B cell (primary cell): ENCODE data around the gene RPS15. TPM values are rescaled to one million over a fixed set of nuclear protein-coding genes. Genes with fewer than 3 reads are reported as not detected.

Experiments used
- ATAC-seq: fragments of 200-7000 bp; cut with Tn5 transposase; one replicate; pipeline ENCODE4 v1.10.0; 2021; ENCODE audit warnings: low read depth, mild to moderate bottlenecking, moderate number of reproducible peaks, moderate library complexity
- CTCF ChIA-PET: fragments of 350-600 bp; sonication (Branson Sonifier 250); formaldehyde crosslinking; loops from one replicate; lab custom pipeline; 2021; ENCODE audit warnings: antibody characterized with exemption, inconsistent platforms; lab: Charles Lee
- POLR2A ChIA-PET: fragments of 350-600 bp; sonication (Branson Sonifier 250); formaldehyde crosslinking; loops from one replicate; lab custom pipeline; 2021; ENCODE audit warnings: antibody characterized with exemption; lab: Charles Lee
- DNase-seq: peaks from one replicate; pipeline ENCODE4 v3.0.0; 2013
- H2AFZ ChIP-seq: 2 replicates; pipeline ENCODE4 v1.6.1; 2012; ENCODE audit warnings: mild to moderate bottlenecking, low read depth, low read length; ENCODE audit not compliant: insufficient read depth, poor library complexity, severe bottlenecking
- H3K27ac ChIP-seq, 2 donors: 1 replicate in 1 of 2; 2 replicates in 1 of 2; pipeline ENCODE4 v1.5.1; 2012 to 2013; ENCODE audit warnings: low read length in 2 of 2, mild to moderate bottlenecking in 2 of 2, moderate library complexity in 1 of 2
- H3K27me3 ChIP-seq, 4 experiments: fragments of 200-600 bp in 1 of 4; sonication (generic) in 1 of 4; replicated peaks in 1 of 4; 1 replicate in 2 of 4; 2 replicates in 2 of 4; pipeline versions ENCODE4 v1.6.1 to v1.7.0; 2013 to 2016; ENCODE audit warnings: low read length in 3 of 4, mild to moderate bottlenecking in 2 of 4, mixed read lengths in 1 of 4, moderate library complexity in 1 of 4; ENCODE audit not compliant: insufficient read depth in 4 of 4, control insufficient read depth in 3 of 4; ENCODE audit errors: control extremely low read depth in 1 of 4
- H3K36me3 ChIP-seq, 2 experiments: replicated peaks in 1 of 2; 1 replicate in 1 of 2; 2 replicates in 1 of 2; pipeline versions ENCODE4 v1.6.1 to v1.7.1; 2013; ENCODE audit warnings: low read length in 1 of 2; ENCODE audit not compliant: insufficient read depth in 2 of 2, control insufficient read depth in 1 of 2; ENCODE audit errors: control extremely low read depth in 1 of 2, extremely low read depth in 1 of 2
- H3K4me1 ChIP-seq, 2 donors: fragments of 200-600 bp in 1 of 2; sonication (generic) in 1 of 2; 1 replicate in 1 of 2; 2 replicates in 1 of 2; pipeline versions ENCODE4 v1.5.1 to v1.6.1; 2013 to 2017; ENCODE audit warnings: low read length in 2 of 2; ENCODE audit not compliant: control insufficient read depth in 2 of 2, insufficient read depth in 2 of 2
- H3K4me2 ChIP-seq: replicated peaks from 2 replicates; pipeline ENCODE3; 2012; ENCODE audit warnings: mild to moderate bottlenecking, low read depth, low read length; ENCODE audit not compliant: poor library complexity, severe bottlenecking
- H3K4me3 ChIP-seq, 5 experiments: fragments of 200-600 bp in 1 of 5; sonication (generic) in 1 of 5; 1 replicate in 3 of 5; 2 replicates in 2 of 5; pipeline versions ENCODE4 v1.5.1 to v1.7.0; 2011 to 2016; ENCODE audit warnings: low read length in 4 of 5, mild to moderate bottlenecking in 4 of 5, low read depth in 2 of 5, control low read depth in 1 of 5, moderate library complexity in 1 of 5; ENCODE audit not compliant: insufficient read depth in 1 of 5; ENCODE audit errors: control extremely low read depth in 1 of 5, extremely low read depth in 1 of 5
- H3K79me2 ChIP-seq: fragments of 200-600 bp; sonication (generic); one replicate; pipeline ENCODE4 v1.6.0; 2016; ENCODE audit warnings: low read length; ENCODE audit not compliant: control insufficient read depth, insufficient read depth
- H3K9ac ChIP-seq: fragments of 200-600 bp; sonication (generic); 2 replicates; pipeline ENCODE4 v1.6.1; 2017; ENCODE audit warnings: mild to moderate bottlenecking, low read length, moderate library complexity
- H3K9me3 ChIP-seq, 3 donors: one replicate each; pipeline versions ENCODE4 v1.6.1 to v1.7.1; 2013; ENCODE audit warnings: low read length in 2 of 3; ENCODE audit not compliant: control insufficient read depth in 2 of 3, insufficient read depth in 1 of 3; ENCODE audit errors: control extremely low read depth in 1 of 3
- H4K20me1 ChIP-seq: 2 replicates; pipeline ENCODE4 v1.6.0; 2012; ENCODE audit warnings: mild to moderate bottlenecking, low read length; ENCODE audit not compliant: insufficient read depth, control insufficient read depth, poor library complexity, severe bottlenecking
- H3K27ac Mint-ChIP-seq: one replicate; pipeline ENCODE4 v1.8.0; 2021; ENCODE audit warnings: mixed read lengths
- H3K27me3 Mint-ChIP-seq: one replicate; pipeline ENCODE4 v1.8.0; 2021; ENCODE audit warnings: mixed read lengths
- H3K4me1 Mint-ChIP-seq: one replicate; pipeline ENCODE4 v1.8.0; 2021; ENCODE audit warnings: mixed read lengths
- H3K4me3 Mint-ChIP-seq: one replicate; pipeline ENCODE4 v1.8.0; 2021; ENCODE audit warnings: mixed read lengths
- H3K9me3 Mint-ChIP-seq: one replicate; pipeline ENCODE4 v1.8.0; 2022; ENCODE audit warnings: mixed read lengths; ENCODE audit not compliant: insufficient read depth
- EZH2 ChIP-seq: IDR thresholded peaks from 2 replicates; pipeline ENCODE4 v1.6.1; 2012; ENCODE audit warnings: borderline replicate concordance, low read depth, mild to moderate bottlenecking, moderate library complexity, low read length; ENCODE audit not compliant: insufficient read depth, poor library complexity, severe bottlenecking
- WGBS: methylation state at CpG from one replicate; pipeline ENCODE4 v1.1.5; 2013; ENCODE audit warnings: missing lambda C conversion rate; ENCODE audit not compliant: insufficient coverage; 5-methylcytosine and 5-hydroxymethylcytosine counted together
- intact Hi-C: fragments of 100-400 bp; cut with micrococcal nuclease; formaldehyde crosslinking; loops from one replicate; pipeline ENCODE4 v1.10.0; 2022
- polyA plus RNA-seq: library from polyadenylated mRNA; depleted of rRNA; stranded (reverse); fragments of >200 nt; gene quantifications from 2 replicates; pipeline ENCODE4 v1.2.3, GENCODE V29; 2012
- total RNA-seq, 2 donors: library from RNA; stranded (reverse); fragments of 120-200 nt in 1 of 2; gene quantifications; 1 replicate in 1 of 2; 2 replicates in 1 of 2; pipeline versions ENCODE4 v1.2.3 to v1.2.4, GENCODE V29; 2013 to 2022
- TF ChIP-seq, protein P1 (sequence below): fragments of 200-600 bp; IDR thresholded peaks from one replicate; pipeline ENCODE4 v1.8.0; 2022; ENCODE audit warnings: antibody characterized with exemption, mild to moderate bottlenecking

The RPS15 gene
- total and polyA plus RNA-seq, 2 donors (not counting 1 experiment from before 2014, with no cell fraction given): 1,520 to 6,007 TPM

DNA sequence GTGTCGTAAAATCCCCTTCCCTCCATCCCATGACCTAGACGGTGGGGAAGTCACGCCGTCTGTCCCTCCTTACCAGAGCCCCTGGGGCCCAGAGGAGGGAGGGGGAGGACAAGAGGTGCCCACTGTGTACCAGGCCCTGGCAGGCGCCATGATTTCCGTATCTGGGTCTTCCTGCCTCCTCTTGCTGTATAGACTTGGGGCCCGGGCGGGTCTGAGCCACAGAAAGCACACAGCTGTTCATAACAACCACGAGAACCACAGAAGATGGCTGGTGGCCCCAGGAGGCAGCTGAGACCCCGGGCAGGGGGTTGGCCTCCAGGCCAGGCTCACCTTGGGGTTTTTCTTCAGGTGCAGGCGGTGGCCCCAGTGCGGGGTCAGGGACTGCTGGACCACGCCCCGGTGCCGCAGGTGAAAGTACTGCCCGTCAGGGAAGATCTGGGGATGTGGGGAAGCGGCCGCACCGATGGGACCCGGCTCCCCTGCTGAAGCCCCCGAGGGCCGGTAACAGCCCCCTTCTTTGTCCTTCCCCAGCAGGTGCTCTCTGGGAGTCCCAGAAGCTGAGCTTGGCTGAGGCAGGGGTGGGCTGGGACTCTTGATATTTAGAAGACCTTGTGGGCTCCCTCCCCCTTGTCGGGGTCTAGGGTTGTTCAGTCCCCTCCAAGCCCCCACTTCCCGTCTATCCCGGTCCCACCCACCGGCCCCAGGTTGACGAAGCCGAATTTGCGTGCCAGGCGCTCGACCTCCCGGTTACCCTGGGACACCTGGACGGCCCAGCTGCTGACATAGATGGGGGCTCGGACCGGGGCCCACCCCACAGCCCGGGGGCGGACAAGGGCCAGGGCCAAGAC lies 51.5 kb downstream of the RPS15 start:
- no peaks in the 10 kb centered on the region for H3K9me3 Mint-ChIP-seq
- peak overlapping the region; percentile 71 for H3K9ac ChIP-seq
- no peaks in the 10 kb centered on the region for H3K27me3 Mint-ChIP-seq
- peaks cover 15% of the 10 kb centered on the region for H3K4me1 Mint-ChIP-seq
- H3K27ac ChIP-seq: peak overlapping the region in 1 of 2 donors; percentile 14
- H3K4me2 ChIP-seq: peak overlapping the region; percentile 99
- peaks cover 0 to 12% (median 0%) of the 10 kb centered on the region in 3 donors for H3K9me3 ChIP-seq
- 4% methylated on average over 33 of the region's 37 CpGs for WGBS
- no peaks in the 10 kb centered on the region for H3K36me3 ChIP-seq
- DNase-seq (no peak), ATAC-seq (no peak)
- no peaks in the 10 kb centered on the region for H3K79me2 ChIP-seq
- TF ChIP-seq, protein P1, sequence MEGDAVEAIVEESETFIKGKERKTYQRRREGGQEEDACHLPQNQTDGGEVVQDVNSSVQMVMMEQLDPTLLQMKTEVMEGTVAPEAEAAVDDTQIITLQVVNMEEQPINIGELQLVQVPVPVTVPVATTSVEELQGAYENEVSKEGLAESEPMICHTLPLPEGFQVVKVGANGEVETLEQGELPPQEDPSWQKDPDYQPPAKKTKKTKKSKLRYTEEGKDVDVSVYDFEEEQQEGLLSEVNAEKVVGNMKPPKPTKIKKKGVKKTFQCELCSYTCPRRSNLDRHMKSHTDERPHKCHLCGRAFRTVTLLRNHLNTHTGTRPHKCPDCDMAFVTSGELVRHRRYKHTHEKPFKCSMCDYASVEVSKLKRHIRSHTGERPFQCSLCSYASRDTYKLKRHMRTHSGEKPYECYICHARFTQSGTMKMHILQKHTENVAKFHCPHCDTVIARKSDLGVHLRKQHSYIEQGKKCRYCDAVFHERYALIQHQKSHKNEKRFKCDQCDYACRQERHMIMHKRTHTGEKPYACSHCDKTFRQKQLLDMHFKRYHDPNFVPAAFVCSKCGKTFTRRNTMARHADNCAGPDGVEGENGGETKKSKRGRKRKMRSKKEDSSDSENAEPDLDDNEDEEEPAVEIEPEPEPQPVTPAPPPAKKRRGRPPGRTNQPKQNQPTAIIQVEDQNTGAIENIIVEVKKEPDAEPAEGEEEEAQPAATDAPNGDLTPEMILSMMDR: no peak
- no peak for TF ChIP-seq EZH2
- H4K20me1 ChIP-seq: no peaks in the 10 kb centered on the region
- peak overlapping the region; percentile 41 for H3K27ac Mint-ChIP-seq
- H3K27me3 ChIP-seq: peaks cover 0 to 7% (median 1%) of the 10 kb centered on the region in 4 experiments
- H3K4me3 ChIP-seq: peak overlapping the region in 4 of 5 experiments; percentile 48 to 66 (median 56)
- CTCF ChIA-PET: interaction anchor here (1.3 kb wide), 1 partner anchor 322 kb away, joined by 3 read pairs; the partner anchor contains the start of gene ATP8B3
- peak overlapping the region; percentile 82 for H2AFZ ChIP-seq
- peaks cover 14 to 17% of the 10 kb centered on the region in 2 donors for H3K4me1 ChIP-seq
- peak overlapping the region; percentile 90 for H3K4me3 Mint-ChIP-seq
- intact Hi-C loops: loop anchor here (1.0 to 2.0 kb wide), 8 partner anchors 10 to 323 kb away; partner anchors contain the start of genes ATP8B3, C19orf25, CIRBP and MBD3
- POLR2A ChIA-PET: interaction anchor here (0.8 kb wide), 1 partner anchor 21 kb away, joined by 3 read pairs; no protein-coding TSS in a partner anchor

Other genes starting within 250 kb of the RPS15 start
- 89.9 and 91.8 TPM in 2 replicates for gene STK11, start 232.6 kb upstream of the RPS15 start, total RNA-seq
- 82.9 and 87.9 TPM in 2 replicates for gene STK11, start 232.6 kb upstream of the RPS15 start, polyA plus RNA-seq
- gene CBARP, start 200.4 kb upstream of the RPS15 start, total RNA-seq: 0.12 TPM in 1 of 2 replicates, not detected in the other
- gene CBARP, start 200.4 kb upstream of the RPS15 start, polyA plus RNA-seq: not detected in 2 replicates
- gene ATP5F1D, start 196.6 kb upstream of the RPS15 start, total RNA-seq: 131 and 150 TPM in 2 replicates
- 145 and 166 TPM in 2 replicates for gene ATP5F1D, start 196.6 kb upstream of the RPS15 start, polyA plus RNA-seq
- gene MIDN, start 189.8 kb upstream of the RPS15 start, total RNA-seq: 97.8 and 98.5 TPM in 2 replicates
- 120 and 156 TPM in 2 replicates for gene MIDN, start 189.8 kb upstream of the RPS15 start, polyA plus RNA-seq
- gene CIRBP, start 169.1 kb upstream of the RPS15 start, total RNA-seq: 643 and 648 TPM in 2 replicates
- 1,164 and 1,418 TPM in 2 replicates for gene CIRBP, start 169.1 kb upstream of the RPS15 start, polyA plus RNA-seq
- 34.5 and 41.1 TPM in 2 replicates for gene FAM174C, start 162.9 kb upstream of the RPS15 start, total RNA-seq
- gene FAM174C, start 162.9 kb upstream of the RPS15 start, polyA plus RNA-seq: 45.1 and 70.6 TPM in 2 replicates
- not detected in 2 replicates for gene EFNA2, start 152.5 kb upstream of the RPS15 start, total RNA-seq
- not detected in 2 replicates for gene EFNA2, start 152.5 kb upstream of the RPS15 start, polyA plus RNA-seq
- 58.8 and 59.0 TPM in 2 replicates for gene NDUFS7, start 54.5 kb upstream of the RPS15 start, total RNA-seq
- 84.5 and 141 TPM in 2 replicates for gene NDUFS7, start 54.5 kb upstream of the RPS15 start, polyA plus RNA-seq
- 8.8 and 9.0 TPM in 2 replicates for gene GAMT, start 36.9 kb upstream of the RPS15 start, total RNA-seq
- gene GAMT, start 36.9 kb upstream of the RPS15 start, polyA plus RNA-seq: 11.4 and 12.1 TPM in 2 replicates
- 119 and 125 TPM in 2 replicates for gene DAZAP1, start 30.8 kb upstream of the RPS15 start, total RNA-seq
- gene DAZAP1, start 30.8 kb upstream of the RPS15 start, polyA plus RNA-seq: 54.8 and 66.4 TPM in 2 replicates
- 0.12 and 0.15 TPM in 2 replicates for gene APC2, start 11.7 kb downstream of the RPS15 start, total RNA-seq
- gene APC2, start 11.7 kb downstream of the RPS15 start, polyA plus RNA-seq: 0.07 and 0.16 TPM in 2 replicates
- 68.1 and 68.3 TPM in 2 replicates for gene C19orf25, start 40.8 kb downstream of the RPS15 start, total RNA-seq
- 25.9 and 34.2 TPM in 2 replicates for gene C19orf25, start 40.8 kb downstream of the RPS15 start, polyA plus RNA-seq
- 1.3 and 1.7 TPM in 2 replicates for gene PCSK4, start 52.0 kb downstream of the RPS15 start, total RNA-seq
- gene PCSK4, start 52.0 kb downstream of the RPS15 start, polyA plus RNA-seq: 1.1 and 1.9 TPM in 2 replicates
- gene REEP6, start 52.8 kb downstream of the RPS15 start, total RNA-seq: 0.66 and 1.1 TPM in 2 replicates
- gene REEP6, start 52.8 kb downstream of the RPS15 start, polyA plus RNA-seq: 0.46 and 0.64 TPM in 2 replicates
- not detected in 2 replicates for gene ADAMTSL5, start 74.6 kb downstream of the RPS15 start, total RNA-seq
- gene ADAMTSL5, start 74.6 kb downstream of the RPS15 start, polyA plus RNA-seq: 0.09 and 0.56 TPM in 2 replicates
- not detected in 2 replicates for gene PLK5, start 85.7 kb downstream of the RPS15 start, total RNA-seq
- gene PLK5, start 85.7 kb downstream of the RPS15 start, polyA plus RNA-seq: not detected in 2 replicates
- 3.0 and 4.2 TPM in 2 replicates for gene MEX3D, start 129.9 kb downstream of the RPS15 start, total RNA-seq
- gene MEX3D, start 129.9 kb downstream of the RPS15 start, polyA plus RNA-seq: 0.69 and 0.73 TPM in 2 replicates
- gene MBD3, start 154.5 kb downstream of the RPS15 start, total RNA-seq: 84.6 and 87.6 TPM in 2 replicates
- gene MBD3, start 154.5 kb downstream of the RPS15 start, polyA plus RNA-seq: 48.1 and 60.7 TPM in 2 replicates
- gene UQCR11, start 167.1 kb downstream of the RPS15 start, total RNA-seq: 66.8 and 73.7 TPM in 2 replicates
- gene UQCR11, start 167.1 kb downstream of the RPS15 start, polyA plus RNA-seq: 41.2 and 59.5 TPM in 2 replicates
- 263 and 278 TPM in 2 replicates for gene TCF3, start 214.2 kb downstream of the RPS15 start, total RNA-seq
- gene TCF3, start 214.2 kb downstream of the RPS15 start, polyA plus RNA-seq: 574 and 588 TPM in 2 replicates